HG03457 (cell line): ENCODE measurements around the gene TMEM97.
"Not testable (repeated sequence)": the region's sequence is repeated elsewhere in the genome, so short reads cannot be mapped to it uniquely, and the experiment has no call there.

Source experiments
- ATAC-seq: cut with Tn5 transposase; IDR thresholded peaks from one replicate; pipeline ENCODE4 v1.9.1; 2021; ENCODE audit warnings: moderate number of reproducible peaks; ENCODE audit not compliant: unreplicated experiment

The TMEM97 gene

DNA sequence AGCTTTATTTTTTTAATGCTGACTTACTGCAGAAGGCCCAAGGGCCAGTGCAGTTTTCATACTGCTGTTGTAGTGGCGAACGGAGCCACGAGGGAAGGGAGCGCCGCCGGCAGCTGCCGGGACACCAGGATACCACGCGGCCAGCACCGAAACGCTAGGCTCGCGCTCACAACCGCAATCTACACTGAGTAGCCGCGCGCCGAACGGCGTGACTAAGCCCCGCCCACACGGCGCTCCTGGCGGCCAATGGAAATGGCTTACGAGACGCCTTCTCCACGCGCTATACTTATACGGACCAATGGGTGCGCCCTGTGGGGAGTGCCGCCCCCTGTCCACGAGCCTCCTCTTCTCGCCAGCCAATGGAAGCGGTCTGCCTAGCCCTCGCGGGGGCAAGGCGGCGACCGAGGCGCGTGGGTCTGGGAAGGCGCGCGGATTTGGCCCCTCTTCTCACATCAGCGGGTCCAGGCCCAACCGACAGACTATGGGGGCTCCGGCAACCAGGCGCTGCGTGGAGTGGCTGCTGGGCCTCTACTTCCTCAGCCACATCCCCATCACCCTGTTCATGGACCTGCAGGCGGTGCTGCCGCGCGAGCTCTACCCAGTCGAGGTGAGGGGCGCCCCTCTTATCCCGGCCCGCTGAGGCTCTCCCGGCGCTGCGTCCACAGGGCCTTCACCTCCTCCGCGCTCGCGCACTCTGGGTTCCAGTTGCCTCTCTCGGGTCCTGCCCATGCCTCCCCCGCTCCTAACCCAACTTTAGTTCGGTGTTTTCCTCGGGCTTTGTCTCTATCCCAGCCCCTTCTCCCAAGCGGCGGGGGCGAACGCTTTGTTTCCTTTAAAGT lies at the start of gene TMEM97:
Gene TMEM97, plus strand, starts transcription at position 442 of the 839 bp plus-strand sequence. Its CDS starts 40 bp downstream, at position 482.
- peak; percentile 80 for ATAC-seq

DNA sequence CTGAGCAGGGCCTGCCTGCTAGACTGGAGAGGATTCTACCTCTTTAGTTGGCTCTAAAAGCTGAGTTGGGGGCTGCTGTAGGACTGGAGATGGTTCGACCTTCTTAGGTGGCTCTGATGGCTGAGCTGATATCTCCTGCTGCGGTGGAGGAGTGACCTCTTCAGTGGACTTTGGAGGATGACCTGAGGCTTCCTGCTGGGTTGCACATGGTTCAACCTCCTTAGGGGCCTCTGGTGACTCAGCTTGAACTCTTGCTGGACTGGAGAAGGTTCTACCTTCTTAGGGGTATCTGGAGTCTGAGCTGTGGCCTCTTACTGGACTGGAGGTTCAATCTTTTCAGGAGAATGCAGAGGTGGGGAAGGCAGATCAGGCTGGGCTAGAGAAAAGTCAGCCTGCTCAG lies 48.9 kb upstream of the TMEM97 start:
- ATAC-seq: no peak

DNA sequence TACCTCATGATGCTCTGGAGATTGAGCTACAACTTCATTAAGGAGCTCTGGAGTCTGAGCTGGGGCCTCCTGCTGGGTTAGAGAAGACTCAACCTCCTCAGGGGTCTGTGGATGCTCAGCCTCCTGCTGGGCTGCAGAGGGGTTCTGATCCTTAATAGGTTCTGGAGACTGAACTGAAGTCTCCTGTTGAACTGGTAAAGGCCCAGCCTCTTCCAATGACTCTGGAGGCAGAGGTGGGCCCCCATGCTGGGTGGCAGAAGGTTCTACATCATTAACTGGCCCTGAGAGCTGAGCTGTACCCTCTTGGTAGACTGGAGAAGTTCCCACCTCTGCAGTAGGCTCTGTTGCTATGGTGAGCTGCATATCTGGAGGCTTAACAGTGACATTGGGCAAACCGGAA lies 48.1 kb upstream of the TMEM97 start:
- ATAC-seq: no peak

DNA sequence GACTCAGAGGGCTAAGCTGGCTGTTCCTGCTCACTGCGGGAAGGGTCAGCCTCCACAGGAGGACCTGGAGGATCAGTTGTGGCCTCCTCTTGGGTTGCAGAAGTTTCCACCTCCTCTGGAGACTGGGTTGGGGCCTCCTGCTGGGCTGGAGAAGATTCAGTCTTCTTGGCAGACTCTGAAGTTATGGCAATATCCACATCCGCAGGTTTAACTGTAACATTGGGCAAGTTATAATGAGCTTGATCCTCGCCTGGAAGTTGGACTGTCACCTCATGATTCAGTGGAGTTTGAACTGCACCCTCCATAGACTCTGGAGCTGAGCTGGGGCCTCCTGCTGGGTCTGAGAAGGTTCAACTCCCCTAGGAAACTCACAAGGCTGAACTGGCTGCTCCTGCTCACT lies 47.6 kb upstream of the TMEM97 start:
- no peak for ATAC-seq

- no peak for ATAC-seq
Measured at GRCh38 chr17:28272166-28272565, 46.8 kb upstream of the TMEM97 start.

- not testable (repeated sequence) for ATAC-seq
Measured at GRCh38 chr17:28273341-28273740, 45.7 kb upstream of the TMEM97 start.

DNA sequence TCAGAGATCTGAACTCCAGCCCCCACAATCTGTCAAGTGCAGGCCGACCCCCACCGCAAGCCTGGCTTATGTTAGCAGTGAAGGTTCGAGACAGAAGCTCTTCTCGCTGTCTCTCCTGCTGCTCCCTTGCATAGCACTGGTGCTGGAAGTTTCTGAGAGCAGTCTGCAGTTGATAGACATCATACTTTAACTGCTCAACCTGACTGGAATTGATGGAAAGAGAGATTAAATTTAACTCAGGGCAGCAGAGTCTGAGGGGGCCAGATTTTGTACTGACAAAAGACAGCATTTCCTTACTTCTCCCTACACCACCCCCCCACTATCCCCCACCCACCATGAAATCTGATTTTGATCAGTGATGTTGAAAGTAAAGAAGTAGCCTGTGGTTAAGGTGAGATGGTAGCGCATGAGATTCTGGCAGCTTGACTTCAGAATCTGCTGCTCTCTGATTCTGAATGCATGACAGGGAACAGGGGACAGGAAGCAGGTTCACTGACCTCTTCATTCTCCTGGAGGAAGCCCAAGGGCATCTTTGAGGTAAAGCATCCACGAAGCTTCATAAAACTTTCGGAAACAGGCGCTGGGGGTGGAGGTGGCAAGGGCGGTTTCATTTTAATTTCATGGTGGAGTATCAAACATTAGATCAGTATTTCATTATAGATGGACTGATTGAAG lies 44.3 kb upstream of the TMEM97 start:
- ATAC-seq: no peak

DNA sequence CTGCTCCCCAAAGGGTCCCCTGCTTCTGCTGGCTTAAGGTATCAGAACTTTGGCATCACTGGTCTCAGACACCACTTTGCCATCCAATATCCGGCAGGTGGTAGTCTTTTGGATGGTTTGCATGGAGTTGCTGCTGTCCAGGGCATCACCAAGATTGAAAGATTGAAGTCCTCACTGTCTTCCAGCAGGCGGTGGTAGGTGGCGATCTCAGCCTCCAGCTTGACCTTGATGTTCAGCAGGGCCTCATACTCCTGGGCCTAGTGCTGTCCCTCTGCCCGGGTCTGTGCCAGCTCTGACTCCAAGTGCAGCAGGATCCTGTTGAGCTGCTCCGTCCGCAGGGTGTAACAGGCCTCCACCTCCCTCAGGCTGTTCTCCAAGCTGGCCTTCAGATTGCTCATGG lies 43.0 kb upstream of the TMEM97 start:
- no peak for ATAC-seq

- ATAC-seq: no peak
Measured at GRCh38 chr17:28279411-28279810, 39.6 kb upstream of the TMEM97 start.

DNA sequence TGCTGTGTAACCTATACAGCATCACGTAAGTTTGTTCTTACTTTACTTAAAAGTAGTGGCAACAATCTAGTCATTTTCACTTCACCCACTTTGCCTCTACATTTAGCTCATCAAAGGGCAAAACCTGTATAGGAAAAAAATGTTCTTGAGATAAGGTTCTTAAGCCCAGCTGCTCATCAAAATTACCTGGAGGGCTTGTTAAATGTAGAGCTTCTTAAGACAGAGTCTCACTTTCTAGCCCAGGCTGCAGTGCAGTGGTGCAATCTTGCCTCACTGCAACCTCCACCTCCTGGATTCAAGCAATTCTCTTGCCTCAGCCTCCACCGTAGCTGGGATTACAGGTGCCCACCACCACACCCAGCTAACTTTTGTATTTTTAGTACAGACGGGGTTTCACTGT lies 38.2 kb upstream of the TMEM97 start:
- ATAC-seq: no peak

DNA sequence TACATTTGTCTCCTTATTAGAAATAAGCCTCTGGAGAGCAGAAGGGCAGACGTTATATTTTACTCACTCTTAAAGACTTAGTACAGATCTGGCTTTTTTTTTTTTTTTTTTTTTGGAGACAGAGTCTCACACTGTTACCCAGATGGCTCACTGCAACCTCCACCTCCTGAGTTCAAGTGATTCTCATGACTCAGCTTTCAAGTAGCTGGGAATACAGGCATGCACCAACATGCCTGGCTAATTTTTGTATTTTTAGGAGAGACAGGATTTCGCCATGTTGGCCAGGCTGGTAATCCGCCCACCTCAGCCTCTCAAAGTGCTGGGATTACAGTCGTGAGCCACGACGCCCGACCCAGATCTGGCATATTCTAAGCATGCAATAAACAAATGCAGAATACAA lies 36.4 kb upstream of the TMEM97 start:
- no peak for ATAC-seq

- ATAC-seq: no peak
Measured at GRCh38 chr17:28285965-28286364, 33.0 kb upstream of the TMEM97 start.

- no peak for ATAC-seq
Measured at GRCh38 chr17:28290703-28291102, 28.3 kb upstream of the TMEM97 start.

DNA sequence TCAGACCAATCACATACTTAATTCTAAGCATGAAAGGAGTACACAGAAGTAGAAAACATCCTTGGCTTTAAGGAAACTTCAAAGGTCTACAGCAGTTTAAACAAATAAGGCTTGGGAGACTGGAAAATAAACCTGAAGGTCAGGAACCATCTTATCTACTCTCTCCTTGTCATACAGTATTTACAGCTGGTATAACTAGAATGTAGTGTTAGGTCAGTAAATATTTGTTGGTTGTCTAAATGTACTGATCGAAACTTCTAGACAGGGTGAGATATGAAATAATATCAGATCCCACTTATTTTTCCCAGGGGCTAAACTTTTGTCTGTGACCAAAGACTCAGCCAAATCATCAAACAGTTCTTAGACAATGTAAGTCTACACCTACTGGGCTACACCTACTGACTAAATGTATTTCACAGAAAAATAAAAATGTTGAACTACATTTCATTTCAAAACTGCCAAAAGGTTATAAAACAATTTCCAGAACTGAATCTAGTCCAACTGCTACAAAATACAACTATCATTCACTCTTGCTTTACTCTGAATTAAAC lies 27.1 kb upstream of the TMEM97 start:
- ATAC-seq: no peak

GRCh38 chr17:28292878-28293277 lies 26.1 kb upstream of the TMEM97 start:
- ATAC-seq: not testable (repeated sequence)

GRCh38 chr17:28293994-28294393 lies 25.0 kb upstream of the TMEM97 start:
- ATAC-seq: no peak

GRCh38 chr17:28295677-28296578 lies 23.1 kb upstream of the TMEM97 start:
- no peak for ATAC-seq

GRCh38 chr17:28298449-28298848 lies 20.6 kb upstream of the TMEM97 start:
- ATAC-seq: no peak

DNA sequence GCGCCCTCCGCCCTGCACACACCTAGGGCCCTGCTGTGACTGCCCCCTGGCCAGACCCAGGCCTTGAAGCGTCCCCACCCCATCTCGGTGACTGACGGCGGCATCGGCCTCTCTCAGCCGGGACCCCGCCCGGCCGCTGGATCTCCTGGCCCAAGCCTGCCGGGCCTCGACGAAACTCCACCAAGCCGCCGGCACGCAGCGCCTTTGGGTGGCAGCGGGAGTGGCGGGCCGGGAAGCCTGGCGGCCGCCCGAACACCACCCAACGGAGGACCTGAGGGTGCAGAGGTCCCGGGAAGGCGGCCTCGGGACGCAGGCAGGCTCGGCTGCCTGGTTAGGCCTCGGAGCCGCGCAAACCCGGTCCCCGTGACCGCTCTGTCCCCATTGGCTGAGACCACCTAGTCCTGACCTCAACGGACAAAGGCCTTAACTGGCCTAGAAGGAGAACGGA lies 12.0 kb upstream of the TMEM97 start:
- ATAC-seq: no peak

DNA sequence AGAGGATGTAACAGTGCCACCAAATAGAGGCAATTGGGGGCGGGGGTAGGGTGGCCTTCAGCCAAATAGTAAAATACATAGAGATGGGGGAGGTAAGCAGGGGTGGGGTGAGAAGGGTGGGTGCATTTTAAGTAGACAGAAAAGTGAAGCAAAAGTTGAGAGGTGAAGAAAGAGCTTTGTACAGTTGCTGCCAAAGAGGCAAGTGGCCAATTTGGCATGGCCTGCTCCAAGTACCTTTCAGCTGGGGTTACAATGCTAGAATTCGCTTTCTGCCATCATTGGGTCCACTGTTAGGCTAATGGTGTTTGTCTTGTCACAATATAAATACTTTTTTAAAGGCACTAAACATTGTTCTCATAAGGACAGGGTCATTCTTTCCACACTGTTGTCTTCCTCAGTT lies 5.2 kb upstream of the TMEM97 start:
- ATAC-seq: no peak
